Gastroesophageal sphincter (tissue), 4 donors: ENCODE data around the gene CYP1B1. TPM values are rescaled to one million over a fixed set of nuclear protein-coding genes. Genes with fewer than 3 reads are reported as not detected.

Experiments
- ATAC-seq: fragments of 150-250 bp; one replicate; pipeline ENCODE4 v1.9.1; 2016; ENCODE audit warnings: mild to moderate bottlenecking, moderate library complexity
- H3K27ac ChIP-seq, 4 donors: fragments of 200-600 bp; sonication (generic) in 3 of 4; 1 replicate in 3 of 4; 2 replicates in 1 of 4; pipeline ENCODE4 v1.5.1; 2016 to 2019
- H3K27me3 ChIP-seq: fragments of 200-600 bp; sonication (generic); one replicate; pipeline ENCODE4 v1.5.1; 2019
- H3K36me3 ChIP-seq, 2 donors: fragments of 200-600 bp; sonication (generic); one replicate each; pipeline ENCODE4 v1.5.1; 2019; ENCODE audit warnings: control low read depth in 1 of 2
- H3K4me1 ChIP-seq, 3 donors: fragments of 200-600 bp; sonication (generic); 1 replicate in 2 of 3; 2 replicates in 1 of 3; pipeline ENCODE4 v1.5.1; 2016 to 2019; ENCODE audit warnings: control low read depth in 2 of 3
- H3K4me3 ChIP-seq, 2 donors: fragments of 200-600 bp; sonication (generic); one replicate each; pipeline ENCODE4 v1.5.1; 2019; ENCODE audit warnings: mild to moderate bottlenecking in 1 of 2, moderate library complexity in 1 of 2
- H3K9me3 ChIP-seq, 3 donors: fragments of 200-600 bp; sonication (generic); one replicate each; pipeline ENCODE4 v1.5.1; 2017 to 2019; ENCODE audit warnings: control low read depth in 2 of 3
- CTCF ChIP-seq, 4 experiments: fragments of 200-600 bp in 2 of 4; fragments of 450-650 bp in 2 of 4; sonication (generic) in 1 of 4; IDR thresholded peaks; one replicate each; pipeline ENCODE4 v1.5.1; 2017 to 2019; ENCODE audit warnings: antibody characterized with exemption in 4 of 4, mild to moderate bottlenecking in 2 of 4, moderate library complexity in 2 of 4
- EP300 ChIP-seq: sonication (generic); formaldehyde crosslinking; IDR thresholded peaks from one replicate; pipeline ENCODE4 v1.6.1; 2017; ENCODE audit warnings: antibody characterized with exemption, mild to moderate bottlenecking
- POLR2A ChIP-seq, 2 donors: fragments of 450-650 bp; IDR thresholded peaks; one replicate each; pipeline ENCODE4 v1.6.1; 2017; ENCODE audit warnings: antibody characterized with exemption in 2 of 2, mild to moderate bottlenecking in 2 of 2, moderate library complexity in 1 of 2
- POLR2AphosphoS5 ChIP-seq: sonication (generic); formaldehyde crosslinking; IDR thresholded peaks from one replicate; pipeline ENCODE4 v1.6.1; 2017; ENCODE audit warnings: antibody characterized with exemption
- WGBS, 2 donors: methylation state at CpG; one replicate each; pipeline ENCODE4 v1.1.5; 2018; ENCODE audit warnings: low coverage in 1 of 2; 5-methylcytosine and 5-hydroxymethylcytosine counted together
- total RNA-seq, 4 donors: library from RNA; depleted of rRNA; stranded (reverse); fragments of >200 nt; gene quantifications; one replicate each; pipeline ENCODE4 v1.1.0, GENCODE V29; 2016

CYP1B1 gene
- total RNA-seq, 4 donors from 2014 or later, result 19.5 to 156 (median 35.6) TPM

- no peak for ATAC-seq
- Histone ChIP-seq H3K27me3 (no peaks in the 10 kb centered on the region), H3K36me3 (no peaks in the 10 kb centered on the region), H3K9me3 (no peaks in the 10 kb centered on the region), H3K27ac (peak overlapping the region in 3 of 4 donors; percentile 3 to 43 (median 33)), H3K4me1 (peaks cover 0 to 56% (median 10%) of the 10 kb centered on the region in 3 donors), H3K4me3 (no peak overlapping the region)
- TF ChIP-seq POLR2AphosphoS5, result no peak
- no peak for TF ChIP-seq CTCF (IDR thresholded peaks at IDR 0.05)
- TF ChIP-seq POLR2A (IDR thresholded peaks at IDR 0.05), result no peak
- no peak for TF ChIP-seq EP300
- 40 to 45% methylated on average over 8 to 12 of the region's 19 CpGs for WGBS, 2 donors
Measured at GRCh38 chr2:38095996-38096861, 20.3 kb upstream of the CYP1B1 start.

- H3K4me1 ChIP-seq, result peaks cover 0 to 58% (median 10%) of the 10 kb centered on the region in 3 donors
- WGBS, 2 donors, result 40 to 91% methylated on average over 1 to 7 of the region's 11 CpGs
- no peaks in the 10 kb centered on the region for H3K9me3 ChIP-seq
- no peak for TF ChIP-seq POLR2A (IDR thresholded peaks at IDR 0.05)
- no peak for TF ChIP-seq EP300
- TF ChIP-seq POLR2AphosphoS5, result no peak
- TF ChIP-seq CTCF (IDR thresholded peaks at IDR 0.05), result no peak
- no peaks in the 10 kb centered on the region for H3K36me3 ChIP-seq
- no peaks in the 10 kb centered on the region for H3K27me3 ChIP-seq
- peak overlapping the region in 2 of 4 donors; percentile 33 to 43 for H3K27ac ChIP-seq
- no peak for ATAC-seq
- no peak overlapping the region for H3K4me3 ChIP-seq
Measured at GRCh38 chr2:38095079-38095995, 19.4 kb upstream of the CYP1B1 start.

- Histone ChIP-seq H3K4me1 (peaks cover 0 to 52% (median 10%) of the 10 kb centered on the region in 3 donors), H3K9me3 (no peaks in the 10 kb centered on the region), H3K36me3 (no peaks in the 10 kb centered on the region), H3K4me3 (no peak overlapping the region), H3K27me3 (no peaks in the 10 kb centered on the region), H3K27ac (peak overlapping the region in 2 of 4 donors; percentile 21 to 64)
- ATAC-seq, result no peak
- TF ChIP-seq CTCF (IDR thresholded peaks at IDR 0.05) (no peak), POLR2AphosphoS5 (no peak), POLR2A (IDR thresholded peaks at IDR 0.05) (no peak), EP300 (no peak)
- 86% methylated on average over 1 of the region's 1 CpG; no CpG with 5 or more reads in 1 of the 2 donors for WGBS, 2 donors
Measured at GRCh38 chr2:38093527-38094165, 17.7 kb upstream of the CYP1B1 start.

- no peak for TF ChIP-seq CTCF (IDR thresholded peaks at IDR 0.05)
- no peak for TF ChIP-seq EP300
- peak; percentile 82 for TF ChIP-seq POLR2AphosphoS5
- no peak for TF ChIP-seq POLR2A (IDR thresholded peaks at IDR 0.05)
- 48 to 64% methylated on average over 3 to 11 of the region's 11 CpGs for WGBS, 2 donors
Measured at GRCh38 chr2:38092196-38092902, 16.4 kb upstream of the CYP1B1 start.

More at GRCh38 chr2:38092196-38092902, 16.4 kb upstream of the CYP1B1 start:
- H3K36me3 ChIP-seq, result no peaks in the 10 kb centered on the region
- H3K9me3 ChIP-seq, result no peaks in the 10 kb centered on the region
- H3K4me3 ChIP-seq, result no peak overlapping the region
- ATAC-seq, result peak; percentile 90
- H3K27me3 ChIP-seq, result no peaks in the 10 kb centered on the region
- peak overlapping the region in 3 of 4 donors; percentile 60 to 68 (median 64) for H3K27ac ChIP-seq
- H3K4me1 ChIP-seq, result peaks cover 0 to 40% (median 10%) of the 10 kb centered on the region in 3 donors
